ENCODE measurements around the gene POLH. TPM values are rescaled to one million over a fixed set of nuclear protein-coding genes. Genes with fewer than 3 reads are reported as not detected.

The POLH gene
- total and polyA plus RNA-seq, 9 of the 15 experiments (the other 6 are each of a cell fraction or from before 2014, with no cell fraction given), result 5.8 to 31.6 (median 20.6) TPM

- no peak for TF ChIP-seq FOXM1 (IDR thresholded peaks at IDR 0.05; ENCODE audit: low read depth)
- TF ChIP-seq FOXM1 (CRISPR knock-in tag; IDR thresholded peaks at IDR 0.05; ENCODE audit: low read depth), result no peak
- peak; percentile 37; the same call in 1 of the 2 replicates for TF ChIP-seq ATF2 (CRISPR knock-in tag; IDR thresholded peaks at IDR 0.05)
- TF ChIP-seq SRSF3 (IDR thresholded peaks at IDR 0.05; ENCODE audit: insufficient read depth, low read length), result no peak
- TF ChIP-seq ZNF444 (CRISPR knock-in tag; IDR thresholded peaks at IDR 0.05), result no peak
- TF ChIP-seq ZBTB17 (CRISPR knock-in tag; IDR thresholded peaks at IDR 0.05), result 0 out of 2 replicates have a peak, but pooled peaks have one; percentile 28
- TF ChIP-seq ELF1 (tag; IDR thresholded peaks at IDR 0.05), result no peak
- TF ChIP-seq ZNF274 (IDR thresholded peaks at IDR 0.05; ENCODE audit: borderline replicate concordance, low read depth, low read length), result no peak
- no peak for TF ChIP-seq ZNF695 (CRISPR knock-in tag; IDR thresholded peaks at IDR 0.05)
- no peak for TF ChIP-seq THRB (CRISPR knock-in tag; conservative IDR thresholded peaks at IDR 0.05)
- no peak for TF ChIP-seq PML (IDR thresholded peaks at IDR 0.05; ENCODE audit: low read length)
- no peak for TF ChIP-seq GABPB2 (CRISPR knock-in tag; conservative IDR thresholded peaks at IDR 0.05)
- no peak for TF ChIP-seq ZSCAN29 (IDR thresholded peaks at IDR 0.05)
- TF ChIP-seq E2F1 (CRISPR knock-in tag; IDR thresholded peaks at IDR 0.05), result no peak
- TF ChIP-seq ZNF316 (IDR thresholded peaks at IDR 0.05), result no peak
- TF ChIP-seq PYGO2 (tag; IDR thresholded peaks at IDR 0.05), result no peak
- TF ChIP-seq MAZ (CRISPR knock-in tag; conservative IDR thresholded peaks at IDR 0.05 in 1 of 2, IDR thresholded peaks at IDR 0.05 in 1 of 2), result peak in 1 of 2 experiments; percentile 39; a peak in 1 of 4 replicates
- no peak for TF ChIP-seq SNAPC5 (CRISPR knock-in tag; IDR thresholded peaks at IDR 0.05)
- no peak for TF ChIP-seq NEUROD1 (IDR thresholded peaks at IDR 0.05; ENCODE audit: borderline replicate concordance, low read depth, low read length, partially characterized antibody)
- TF ChIP-seq ZNF398 (CRISPR knock-in tag; IDR thresholded peaks at IDR 0.05), result no peak
- TF ChIP-seq TRIM24 (IDR thresholded peaks at IDR 0.05), result peak; percentile 75 to 80; a peak in 2 of 4 replicates
- no peak for TF ChIP-seq CCAR2 (IDR thresholded peaks at IDR 0.05; ENCODE audit: low read depth, low read length)
- peak; percentile 84; the same call in 1 of the 2 replicates for TF ChIP-seq IRF9 (tag; IDR thresholded peaks at IDR 0.05)
Observed at GRCh38 chr6:43570876-43571441, 5.0 kb upstream of the POLH start (continued).
